ENCODE data around the gene ZFAND4. TPM values are rescaled to one million over a fixed set of nuclear protein-coding genes. Genes with fewer than 3 reads are reported as not detected.

Gene ZFAND4
- total and polyA plus RNA-seq, 2 donors (not counting 1 experiment from before 2014, with no cell fraction given), result 2.5 to 9.6 TPM

DNA sequence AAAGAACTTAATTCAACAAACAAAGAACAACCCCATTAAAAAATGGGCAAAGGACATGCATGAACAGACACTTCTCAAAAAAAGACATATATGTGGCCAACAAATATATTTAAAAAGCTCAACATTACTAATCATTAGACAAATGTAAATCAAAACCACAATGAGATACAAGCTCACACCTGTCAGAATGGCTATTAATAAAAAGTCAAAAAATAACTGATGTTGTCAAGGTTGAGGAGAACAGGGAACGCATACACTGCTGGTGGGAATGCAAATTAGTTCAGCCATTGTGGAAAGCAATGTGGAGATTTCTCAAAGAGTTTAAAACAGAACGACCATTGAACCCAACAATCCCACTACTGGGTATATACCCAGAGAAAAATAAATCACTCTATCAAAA lies 19.1 kb downstream of the ZFAND4 start:
- no peaks in the 10 kb centered on the region for H3K79me2 ChIP-seq (ENCODE audit: control insufficient read depth, insufficient read depth, low read length)
- H3K4me1 ChIP-seq (ENCODE audit: control insufficient read depth, extremely low read depth, insufficient read depth, low read length), result no peaks in the 10 kb centered on the region
- no peak overlapping the region for H3K4me3 ChIP-seq (replicated peaks in 1 of 4; ENCODE audit: control extremely low read depth in 1 of 4, insufficient read depth in 1 of 4, low read depth in 3 of 4, low read length in 4 of 4)
- no peak overlapping the region for H2AFZ ChIP-seq (ENCODE audit: low read length)
- H3K36me3 ChIP-seq (ENCODE audit: control insufficient read depth, insufficient read depth, low read length), result no peaks in the 10 kb centered on the region
- no peaks in the 10 kb centered on the region for H3K9me3 ChIP-seq (ENCODE audit: control insufficient read depth, insufficient read depth, low read depth, low read length)
- no peak overlapping the region for H3K4me2 ChIP-seq (ENCODE audit: extremely low read depth, insufficient read depth, low read length)
- H3K9ac ChIP-seq (ENCODE audit: insufficient read depth, low read length), result no peak overlapping the region
- TF ChIP-seq, protein P1, sequence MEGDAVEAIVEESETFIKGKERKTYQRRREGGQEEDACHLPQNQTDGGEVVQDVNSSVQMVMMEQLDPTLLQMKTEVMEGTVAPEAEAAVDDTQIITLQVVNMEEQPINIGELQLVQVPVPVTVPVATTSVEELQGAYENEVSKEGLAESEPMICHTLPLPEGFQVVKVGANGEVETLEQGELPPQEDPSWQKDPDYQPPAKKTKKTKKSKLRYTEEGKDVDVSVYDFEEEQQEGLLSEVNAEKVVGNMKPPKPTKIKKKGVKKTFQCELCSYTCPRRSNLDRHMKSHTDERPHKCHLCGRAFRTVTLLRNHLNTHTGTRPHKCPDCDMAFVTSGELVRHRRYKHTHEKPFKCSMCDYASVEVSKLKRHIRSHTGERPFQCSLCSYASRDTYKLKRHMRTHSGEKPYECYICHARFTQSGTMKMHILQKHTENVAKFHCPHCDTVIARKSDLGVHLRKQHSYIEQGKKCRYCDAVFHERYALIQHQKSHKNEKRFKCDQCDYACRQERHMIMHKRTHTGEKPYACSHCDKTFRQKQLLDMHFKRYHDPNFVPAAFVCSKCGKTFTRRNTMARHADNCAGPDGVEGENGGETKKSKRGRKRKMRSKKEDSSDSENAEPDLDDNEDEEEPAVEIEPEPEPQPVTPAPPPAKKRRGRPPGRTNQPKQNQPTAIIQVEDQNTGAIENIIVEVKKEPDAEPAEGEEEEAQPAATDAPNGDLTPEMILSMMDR (conservative IDR thresholded peaks at IDR 0.05 in 1 of 2, IDR thresholded peaks at IDR 0.05 in 1 of 2; ENCODE audit: low read depth in 1 of 2, low read length in 2 of 2), result no peak
- no peak for TF ChIP-seq EZH2 (IDR thresholded peaks at IDR 0.05; ENCODE audit: low read length, missing control alignments)
- DNase-seq (ENCODE audit: low read depth in 2 of 2), result no peak
- H3K27me3 ChIP-seq (ENCODE audit: control insufficient read depth, insufficient read depth, low read length), result no peaks in the 10 kb centered on the region
- H4K20me1 ChIP-seq (ENCODE audit: control insufficient read depth, extremely low read depth, insufficient read depth, low read length), result no peaks in the 10 kb centered on the region
- H3K27ac ChIP-seq (ENCODE audit: insufficient read depth, low read length), result no peak overlapping the region

DNA sequence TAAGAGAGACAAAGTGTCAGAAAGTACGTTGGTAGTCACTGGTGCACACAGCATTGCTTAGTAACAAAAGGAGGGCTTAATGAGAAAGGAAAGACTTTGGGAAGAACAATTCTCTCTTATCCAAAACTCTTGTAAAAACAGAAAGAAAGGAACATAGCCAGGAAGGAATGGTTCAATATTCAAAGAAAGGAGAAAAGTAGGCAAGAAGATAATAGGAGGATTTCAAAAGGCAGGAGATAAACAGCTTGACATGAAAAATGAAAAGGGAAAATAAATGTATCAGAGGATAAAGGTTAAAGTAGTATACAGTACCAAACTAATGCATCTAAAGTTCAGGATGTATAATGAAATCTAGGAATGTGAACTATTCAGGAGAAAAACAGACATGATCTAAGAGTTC lies 20.1 kb downstream of the ZFAND4 start:
- H3K4me2 ChIP-seq (ENCODE audit: extremely low read depth, insufficient read depth, low read length), result no peak overlapping the region
- H4K20me1 ChIP-seq (ENCODE audit: control insufficient read depth, extremely low read depth, insufficient read depth, low read length), result no peaks in the 10 kb centered on the region
- no peak overlapping the region for H2AFZ ChIP-seq (ENCODE audit: low read length)
- no peak overlapping the region for H3K4me3 ChIP-seq (replicated peaks in 1 of 4; ENCODE audit: control extremely low read depth in 1 of 4, insufficient read depth in 1 of 4, low read depth in 3 of 4, low read length in 4 of 4)
- H3K9ac ChIP-seq (ENCODE audit: insufficient read depth, low read length), result no peak overlapping the region
- no peaks in the 10 kb centered on the region for H3K36me3 ChIP-seq (ENCODE audit: control insufficient read depth, insufficient read depth, low read length)
- DNase-seq (ENCODE audit: low read depth in 2 of 2), result no peak
- no peaks in the 10 kb centered on the region for H3K79me2 ChIP-seq (ENCODE audit: control insufficient read depth, insufficient read depth, low read length)
- no peaks in the 10 kb centered on the region for H3K4me1 ChIP-seq (ENCODE audit: control insufficient read depth, extremely low read depth, insufficient read depth, low read length)
- H3K9me3 ChIP-seq (ENCODE audit: control insufficient read depth, insufficient read depth, low read depth, low read length), result no peaks in the 10 kb centered on the region
- H3K27ac ChIP-seq (ENCODE audit: insufficient read depth, low read length), result no peak overlapping the region
- no peaks in the 10 kb centered on the region for H3K27me3 ChIP-seq (ENCODE audit: control insufficient read depth, insufficient read depth, low read length)
- TF ChIP-seq EZH2 (IDR thresholded peaks at IDR 0.05; ENCODE audit: low read length, missing control alignments), result no peak
- TF ChIP-seq, protein P1 (conservative IDR thresholded peaks at IDR 0.05 in 1 of 2, IDR thresholded peaks at IDR 0.05 in 1 of 2; ENCODE audit: low read depth in 1 of 2, low read length in 2 of 2), result no peak

DNA sequence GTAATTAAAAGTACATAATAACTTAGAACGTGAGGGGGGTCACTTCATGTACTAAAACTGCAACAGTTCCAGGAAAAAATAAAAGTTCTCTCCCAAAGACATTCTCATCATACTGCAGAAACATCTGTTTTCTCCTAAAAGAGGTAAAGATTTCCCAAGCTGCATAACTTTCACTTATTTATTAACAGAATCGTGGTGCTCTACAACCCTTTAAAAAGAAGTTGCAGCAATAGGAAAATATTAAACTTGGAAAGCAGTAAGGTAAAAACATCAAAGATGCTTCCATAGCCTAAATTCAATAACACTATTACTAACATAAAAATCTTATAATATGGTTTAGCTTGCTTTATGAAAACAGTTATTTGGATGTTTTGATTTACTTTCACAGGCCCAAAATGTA lies 23.3 kb downstream of the ZFAND4 start:
- Histone ChIP-seq H3K9me3 (ENCODE audit: control insufficient read depth, insufficient read depth, low read depth, low read length) (no peaks in the 10 kb centered on the region), H3K36me3 (ENCODE audit: control insufficient read depth, insufficient read depth, low read length) (no peaks in the 10 kb centered on the region), H3K9ac (ENCODE audit: insufficient read depth, low read length) (no peak overlapping the region), H3K4me2 (ENCODE audit: extremely low read depth, insufficient read depth, low read length) (no peak overlapping the region), H3K27ac (ENCODE audit: insufficient read depth, low read length) (no peak overlapping the region), H2AFZ (ENCODE audit: low read length) (no peak overlapping the region), H3K4me1 (ENCODE audit: control insufficient read depth, extremely low read depth, insufficient read depth, low read length) (no peaks in the 10 kb centered on the region), H3K4me3 (replicated peaks in 1 of 4; ENCODE audit: control extremely low read depth in 1 of 4, insufficient read depth in 1 of 4, low read depth in 3 of 4, low read length in 4 of 4) (no peak overlapping the region), H3K79me2 (ENCODE audit: control insufficient read depth, insufficient read depth, low read length) (no peaks in the 10 kb centered on the region), H3K27me3 (ENCODE audit: control insufficient read depth, insufficient read depth, low read length) (no peaks in the 10 kb centered on the region), H4K20me1 (ENCODE audit: control insufficient read depth, extremely low read depth, insufficient read depth, low read length) (no peaks in the 10 kb centered on the region)
- TF ChIP-seq EZH2 (IDR thresholded peaks at IDR 0.05; ENCODE audit: low read length, missing control alignments), result no peak
- TF ChIP-seq, protein P1 (conservative IDR thresholded peaks at IDR 0.05 in 1 of 2, IDR thresholded peaks at IDR 0.05 in 1 of 2; ENCODE audit: low read depth in 1 of 2, low read length in 2 of 2), result no peak
- DNase-seq (ENCODE audit: low read depth in 2 of 2), result no peak

Data from fibroblast of lung (primary cell).